Measurements from ENCODE around the gene FBXO31.

GRCh38 chr16:87322360-87322759 is 61.2 kb downstream of the FBXO31 start:
- TF ChIP-seq, protein P1, sequence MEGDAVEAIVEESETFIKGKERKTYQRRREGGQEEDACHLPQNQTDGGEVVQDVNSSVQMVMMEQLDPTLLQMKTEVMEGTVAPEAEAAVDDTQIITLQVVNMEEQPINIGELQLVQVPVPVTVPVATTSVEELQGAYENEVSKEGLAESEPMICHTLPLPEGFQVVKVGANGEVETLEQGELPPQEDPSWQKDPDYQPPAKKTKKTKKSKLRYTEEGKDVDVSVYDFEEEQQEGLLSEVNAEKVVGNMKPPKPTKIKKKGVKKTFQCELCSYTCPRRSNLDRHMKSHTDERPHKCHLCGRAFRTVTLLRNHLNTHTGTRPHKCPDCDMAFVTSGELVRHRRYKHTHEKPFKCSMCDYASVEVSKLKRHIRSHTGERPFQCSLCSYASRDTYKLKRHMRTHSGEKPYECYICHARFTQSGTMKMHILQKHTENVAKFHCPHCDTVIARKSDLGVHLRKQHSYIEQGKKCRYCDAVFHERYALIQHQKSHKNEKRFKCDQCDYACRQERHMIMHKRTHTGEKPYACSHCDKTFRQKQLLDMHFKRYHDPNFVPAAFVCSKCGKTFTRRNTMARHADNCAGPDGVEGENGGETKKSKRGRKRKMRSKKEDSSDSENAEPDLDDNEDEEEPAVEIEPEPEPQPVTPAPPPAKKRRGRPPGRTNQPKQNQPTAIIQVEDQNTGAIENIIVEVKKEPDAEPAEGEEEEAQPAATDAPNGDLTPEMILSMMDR (IDR thresholded peaks at IDR 0.05): no peak
- no peak for TF ChIP-seq POLR2A (IDR thresholded peaks at IDR 0.05)
